ENCODE results near the gene ARHGAP9.

DNA sequence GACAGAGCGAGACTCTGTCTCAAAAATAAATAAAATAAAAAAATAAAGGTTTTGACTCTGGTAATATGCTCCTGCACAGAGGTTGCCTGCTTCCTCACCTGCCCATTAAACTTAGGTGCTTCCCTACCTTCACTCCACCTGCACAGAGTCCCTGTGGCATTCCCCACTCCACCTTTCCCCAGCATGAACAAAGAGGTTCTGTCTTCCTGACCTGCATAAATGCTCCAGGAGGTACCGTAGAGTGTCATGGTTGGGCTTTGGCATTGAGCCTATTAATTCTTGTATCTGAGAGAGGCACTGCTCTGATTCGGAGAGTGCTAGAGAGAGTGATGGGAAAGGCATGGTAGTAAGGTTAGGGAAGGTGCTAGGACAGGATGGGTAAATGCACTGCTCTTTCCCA, 6.3 kb downstream of the ARHGAP9 start:
- TF ChIP-seq, protein P1, sequence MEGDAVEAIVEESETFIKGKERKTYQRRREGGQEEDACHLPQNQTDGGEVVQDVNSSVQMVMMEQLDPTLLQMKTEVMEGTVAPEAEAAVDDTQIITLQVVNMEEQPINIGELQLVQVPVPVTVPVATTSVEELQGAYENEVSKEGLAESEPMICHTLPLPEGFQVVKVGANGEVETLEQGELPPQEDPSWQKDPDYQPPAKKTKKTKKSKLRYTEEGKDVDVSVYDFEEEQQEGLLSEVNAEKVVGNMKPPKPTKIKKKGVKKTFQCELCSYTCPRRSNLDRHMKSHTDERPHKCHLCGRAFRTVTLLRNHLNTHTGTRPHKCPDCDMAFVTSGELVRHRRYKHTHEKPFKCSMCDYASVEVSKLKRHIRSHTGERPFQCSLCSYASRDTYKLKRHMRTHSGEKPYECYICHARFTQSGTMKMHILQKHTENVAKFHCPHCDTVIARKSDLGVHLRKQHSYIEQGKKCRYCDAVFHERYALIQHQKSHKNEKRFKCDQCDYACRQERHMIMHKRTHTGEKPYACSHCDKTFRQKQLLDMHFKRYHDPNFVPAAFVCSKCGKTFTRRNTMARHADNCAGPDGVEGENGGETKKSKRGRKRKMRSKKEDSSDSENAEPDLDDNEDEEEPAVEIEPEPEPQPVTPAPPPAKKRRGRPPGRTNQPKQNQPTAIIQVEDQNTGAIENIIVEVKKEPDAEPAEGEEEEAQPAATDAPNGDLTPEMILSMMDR (IDR thresholded peaks at IDR 0.05) = no peak
- TF ChIP-seq POLR2A (IDR thresholded peaks at IDR 0.05) = no peak
